Inferior parietal cortex (tissue), 1 donor: ENCODE results near the gene NOD2.

Source experiments
- DNase-seq: peaks from one replicate; pipeline ENCODE4 v3.0.0-alpha.2; 2016; ENCODE audit errors: extremely low spot score

NOD2 gene

GRCh38 chr16:50717494-50717893 lies 24.1 kb downstream of the NOD2 start:
- no peak for DNase-seq

- no peak for DNase-seq
These were observed 24.8 kb downstream of the NOD2 start for GRCh38 chr16:50718061-50718760.

GRCh38 chr16:50718761-50719400 lies 25.5 kb downstream of the NOD2 start:
- DNase-seq: no peak

DNA sequence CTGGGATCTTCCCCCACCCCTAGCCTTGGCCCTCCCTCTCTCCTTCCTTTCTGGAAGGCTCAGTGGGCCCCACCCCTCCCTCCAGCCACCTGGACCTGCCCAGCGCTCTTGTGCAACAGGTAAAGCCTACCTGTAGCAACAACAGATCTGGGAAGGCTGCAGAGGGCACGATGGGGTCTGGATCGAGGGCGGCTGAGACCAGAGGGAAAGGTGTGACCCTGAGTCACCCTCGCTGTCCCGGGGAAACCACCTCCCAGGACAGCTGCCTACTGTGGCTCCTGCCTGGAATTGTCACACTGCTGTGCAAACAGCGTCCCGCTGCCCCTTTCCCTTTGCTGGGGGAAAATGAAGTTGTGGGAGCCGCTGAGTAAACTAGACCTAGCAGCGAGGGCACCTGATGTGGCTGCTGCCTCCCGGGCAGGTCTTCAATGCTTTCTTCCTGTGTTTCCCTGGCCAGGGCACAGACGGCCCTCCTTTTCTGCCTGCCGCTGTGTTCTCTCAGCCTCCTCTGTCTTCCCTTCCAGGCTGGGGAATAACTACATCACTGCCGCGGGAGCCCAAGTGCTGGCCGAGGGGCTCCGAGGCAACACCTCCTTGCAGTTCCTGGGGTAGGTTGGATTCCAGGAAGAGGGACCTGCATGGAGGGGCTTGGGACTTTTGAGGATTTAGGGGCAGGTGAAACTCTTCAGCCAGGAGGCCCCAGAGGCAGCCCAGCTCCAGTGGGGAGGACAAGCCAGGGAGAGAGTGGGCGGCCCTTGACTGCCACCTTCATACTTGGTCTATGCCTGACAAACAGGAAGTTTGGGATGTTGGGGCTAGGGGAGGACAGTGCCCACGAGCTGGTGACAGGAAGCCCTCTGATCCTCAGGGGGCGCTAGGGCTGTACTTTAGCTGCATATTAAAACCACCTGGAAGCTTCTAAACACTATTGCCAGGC lies 26.3 kb downstream of the NOD2 start:
- DNase-seq: no peak

DNA sequence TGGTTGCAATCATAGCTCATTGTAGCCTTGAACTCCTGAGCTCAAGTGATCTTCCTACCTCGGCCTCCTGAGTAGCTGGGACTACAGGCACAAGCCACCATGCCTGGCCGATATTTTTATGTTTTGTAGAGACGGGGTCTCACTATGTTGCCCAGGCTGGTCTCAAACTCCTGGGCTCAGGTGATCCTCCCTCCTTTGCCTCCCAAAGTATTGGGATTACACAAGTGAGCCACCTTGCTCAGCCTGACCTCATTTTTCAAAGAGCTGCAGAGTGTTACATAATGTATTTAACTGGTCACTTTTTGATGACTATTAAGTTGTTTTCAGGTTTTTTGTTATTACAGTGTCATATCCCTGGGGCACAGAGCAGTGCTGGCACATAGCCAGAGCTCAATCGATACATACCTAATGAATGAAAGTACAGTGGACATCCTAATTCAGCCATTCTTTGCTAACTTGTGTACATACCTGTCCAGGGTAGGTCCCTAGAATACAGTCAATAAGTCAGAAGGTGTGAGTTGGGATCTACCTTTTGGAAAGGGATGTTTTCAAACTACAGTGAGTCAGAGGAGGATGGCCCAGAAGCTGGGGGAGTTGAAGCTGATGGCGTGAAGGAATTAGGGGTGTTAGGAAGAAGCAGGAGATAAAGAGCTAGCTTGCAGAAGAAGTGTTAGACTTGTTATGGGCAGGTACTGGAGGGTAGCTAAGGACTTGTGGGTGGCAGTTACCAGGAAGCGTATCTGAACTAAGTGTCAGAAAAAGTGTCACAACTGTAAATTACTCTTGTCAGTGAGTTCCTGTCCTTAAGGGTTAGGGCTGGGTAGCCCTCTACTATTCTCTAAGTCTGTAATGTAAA lies 28.4 kb downstream of the NOD2 start:
- no peak for DNase-seq

GRCh38 chr16:50722405-50722737 lies 29.0 kb downstream of the NOD2 start:
- no peak for DNase-seq

DNA sequence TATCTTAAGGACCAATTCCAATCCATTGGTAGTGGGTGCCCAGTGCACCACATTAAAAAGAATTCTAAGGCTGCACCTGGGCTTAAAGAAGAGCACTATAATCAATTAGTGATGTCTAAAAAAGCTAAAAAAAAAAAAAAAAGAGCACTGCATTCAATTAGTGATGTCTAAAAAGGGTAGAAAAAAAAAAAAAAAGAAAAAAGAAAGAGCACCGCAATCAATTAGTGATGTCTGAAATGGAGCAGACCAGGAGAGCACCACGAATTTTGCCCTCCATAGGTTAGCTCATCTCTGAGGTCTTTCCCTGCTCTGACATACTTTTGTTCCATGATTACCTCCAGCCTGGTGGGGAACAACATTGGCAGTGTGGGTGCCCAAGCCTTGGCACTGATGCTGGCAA lies 29.6 kb downstream of the NOD2 start:
- DNase-seq: no peak

GRCh38 chr16:50724306-50724705 lies 30.9 kb downstream of the NOD2 start:
- no peak for DNase-seq

DNA sequence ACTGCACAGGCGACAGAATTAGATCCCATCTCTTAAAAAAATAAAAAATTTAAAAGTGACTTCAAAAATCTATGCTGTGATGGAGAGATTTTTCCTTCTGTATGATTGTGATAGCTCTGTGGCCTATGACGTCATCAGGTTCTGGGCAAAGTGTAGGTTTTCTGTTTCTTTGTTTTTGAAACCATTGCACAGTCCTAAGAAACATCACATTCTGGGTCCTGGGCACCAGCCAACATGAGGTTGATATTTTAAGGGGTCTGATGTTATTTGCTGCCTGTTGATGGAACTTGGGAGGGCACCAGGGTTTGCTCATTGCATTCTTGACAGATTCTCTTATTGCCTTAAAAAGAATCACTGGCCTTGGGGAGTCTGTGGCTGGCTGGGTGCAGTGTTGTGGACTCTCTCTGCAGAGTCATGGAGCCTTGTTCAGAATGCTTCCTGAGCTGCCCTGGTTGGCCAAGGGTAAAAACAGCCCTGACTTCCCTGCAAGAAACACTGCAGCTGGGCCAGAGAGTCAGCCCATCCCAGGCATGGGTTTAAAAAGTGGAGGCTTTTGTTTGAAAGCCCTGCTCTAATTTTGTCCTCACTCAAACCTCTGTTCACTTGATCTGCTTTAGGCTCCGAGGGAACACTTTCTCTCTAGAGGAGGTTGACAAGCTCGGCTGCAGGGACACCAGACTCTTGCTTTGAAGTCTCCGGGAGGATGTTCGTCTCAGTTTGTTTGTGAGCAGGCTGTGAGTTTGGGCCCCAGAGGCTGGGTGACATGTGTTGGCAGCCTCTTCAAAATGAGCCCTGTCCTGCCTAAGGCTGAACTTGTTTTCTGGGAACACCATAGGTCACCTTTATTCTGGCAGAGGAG lies 38.0 kb downstream of the NOD2 start:
- no peak for DNase-seq

- DNase-seq: no peak
These were observed 38.8 kb downstream of the NOD2 start for GRCh38 chr16:50731989-50732832.

GRCh38 chr16:50733468-50733867 lies 40.1 kb downstream of the NOD2 start:
- no peak for DNase-seq

GRCh38 chr16:50735629-50736122 lies 42.3 kb downstream of the NOD2 start:
- no peak for DNase-seq

GRCh38 chr16:50736448-50736847 lies 43.0 kb downstream of the NOD2 start:
- DNase-seq: no peak

GRCh38 chr16:50737420-50737959 lies 44.1 kb downstream of the NOD2 start:
- no peak for DNase-seq

DNA sequence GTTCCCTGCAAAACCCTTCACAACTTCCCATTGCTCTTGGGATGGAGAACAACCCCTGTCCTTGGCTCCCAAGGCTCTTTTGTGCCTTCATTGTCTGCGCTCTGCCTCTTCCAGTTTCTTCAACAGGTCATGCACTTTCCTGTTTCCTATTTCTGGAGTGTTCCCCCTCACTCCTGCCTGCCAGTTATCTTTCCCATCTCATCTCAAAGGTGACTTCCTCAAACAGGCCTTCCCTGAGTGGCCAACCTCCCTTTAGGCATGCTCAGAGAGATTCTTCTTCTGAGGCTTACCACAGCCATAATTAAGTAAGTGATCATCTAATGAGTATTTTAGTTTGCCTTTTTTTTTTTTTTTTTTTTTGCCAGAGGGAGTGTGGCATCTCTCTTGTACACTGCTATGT lies 45.6 kb downstream of the NOD2 start:
- no peak for DNase-seq

DNA sequence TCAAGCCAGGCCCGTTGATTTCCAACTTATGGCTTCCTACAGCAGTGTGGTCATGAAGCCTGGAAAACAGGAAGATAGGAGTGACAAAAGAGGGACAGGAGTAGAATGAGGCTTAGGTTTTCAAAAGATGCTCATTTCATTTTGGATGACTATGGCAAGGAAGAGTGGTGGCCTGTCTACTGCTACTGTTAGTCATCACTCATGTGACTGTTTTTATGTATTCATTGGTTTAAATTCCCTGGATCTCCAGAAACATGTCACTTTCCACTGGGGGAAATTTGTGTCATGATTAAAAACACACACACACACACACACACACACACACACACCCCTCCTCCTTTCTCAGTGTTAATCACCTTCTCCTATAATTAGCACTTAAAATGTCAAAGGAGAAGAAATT lies 47.3 kb downstream of the NOD2 start:
- DNase-seq: no peak

- no peak for DNase-seq
These were observed 47.9 kb downstream of the NOD2 start for GRCh38 chr16:50741225-50741780.

GRCh38 chr16:50741781-50742575 lies 48.6 kb downstream of the NOD2 start, which contains the start of gene CYLD:
Gene CYLD, plus strand, starts transcription at chr16:50742086. Its CDS starts 7,613 bp downstream, at chr16:50749699.
- peak; percentile 97 for DNase-seq
